Karpas-422 (cell line): Measurements from ENCODE around the gene TBCC. TPM values are rescaled to one million over a fixed set of nuclear protein-coding genes. Genes with fewer than 3 reads are reported as not detected.
A peak's percentile ranks its signal among the peaks of the same experiment; 100 is the strongest.

Source experiments
- DNase-seq: peaks from one replicate; pipeline ENCODE4 v3.0.0-alpha.2; 2015
- H2AFZ ChIP-seq: fragments of 200-600 bp; sonication (generic); 2 replicates; pipeline ENCODE4 v1.6.1; 2014; ENCODE audit warnings: antibody characterized with exemption, low read length, mixed read lengths
- H3K27ac ChIP-seq: fragments of 200-600 bp; sonication (generic); 2 replicates; pipeline ENCODE4 v1.5.1; 2014; ENCODE audit warnings: mild to moderate bottlenecking, low read length, moderate library complexity
- H3K27me3 ChIP-seq: fragments of 200-600 bp; sonication (generic); 2 replicates; pipeline ENCODE4 v1.6.1; 2014; ENCODE audit warnings: low read length, mixed read lengths
- H3K36me3 ChIP-seq: fragments of 200-600 bp; sonication (generic); 2 replicates; pipeline ENCODE4 v1.6.1; 2014; ENCODE audit warnings: low read length, mixed read lengths; ENCODE audit not compliant: insufficient read depth
- H3K4me1 ChIP-seq: fragments of 200-600 bp; sonication (generic); 2 replicates; pipeline ENCODE4 v1.6.1; 2014; ENCODE audit warnings: mild to moderate bottlenecking, low read length, mixed read lengths
- H3K4me2 ChIP-seq: fragments of 200-600 bp; sonication (generic); 2 replicates; pipeline ENCODE4 v1.6.1; 2014; ENCODE audit warnings: low read length, low read depth, mild to moderate bottlenecking; ENCODE audit not compliant: poor library complexity, severe bottlenecking
- H3K4me3 ChIP-seq: fragments of 200-600 bp; sonication (generic); 2 replicates; pipeline ENCODE4 v1.5.1; 2014; ENCODE audit warnings: mild to moderate bottlenecking, antibody characterized with exemption, low read length, mixed read lengths
- H3K79me2 ChIP-seq: fragments of 200-600 bp; sonication (generic); 2 replicates; pipeline ENCODE4 v1.6.1; 2014; ENCODE audit warnings: mild to moderate bottlenecking, low read length, mixed read lengths
- H3K9ac ChIP-seq: fragments of 200-600 bp; sonication (generic); 2 replicates; pipeline ENCODE4 v1.6.0; 2014; ENCODE audit warnings: low read length
- H3K9me2 ChIP-seq: fragments of 200-600 bp; sonication (generic), shearing (Covaris generic); replicated peaks from 2 replicates; pipeline ENCODE4 v1.6.0; 2014; ENCODE audit warnings: mild to moderate bottlenecking, low read length, moderate library complexity; ENCODE audit not compliant: insufficient read depth
- H3K9me3 ChIP-seq: fragments of 300-700, 200-600 bp; sonication (generic); 2 replicates; pipeline ENCODE4 v1.6.1; 2014; ENCODE audit warnings: low read length, mixed read lengths
- H4K20me1 ChIP-seq: fragments of 200-600 bp; sonication (generic); 2 replicates; pipeline ENCODE4 v1.6.1; 2014; ENCODE audit warnings: mild to moderate bottlenecking, antibody characterized with exemption, low read length, low read depth; ENCODE audit not compliant: insufficient read depth
- total RNA-seq: library from RNA; depleted of rRNA; stranded (reverse); fragments of >200 nt; shearing (Covaris generic); gene quantifications from 2 replicates; pipeline ENCODE4 v1.2.3, GENCODE V29; 2014; ENCODE audit warnings: low replicate concordance

Gene TBCC
- total RNA-seq, 1 experiment from 2014 or later = 154 TPM

DNA sequence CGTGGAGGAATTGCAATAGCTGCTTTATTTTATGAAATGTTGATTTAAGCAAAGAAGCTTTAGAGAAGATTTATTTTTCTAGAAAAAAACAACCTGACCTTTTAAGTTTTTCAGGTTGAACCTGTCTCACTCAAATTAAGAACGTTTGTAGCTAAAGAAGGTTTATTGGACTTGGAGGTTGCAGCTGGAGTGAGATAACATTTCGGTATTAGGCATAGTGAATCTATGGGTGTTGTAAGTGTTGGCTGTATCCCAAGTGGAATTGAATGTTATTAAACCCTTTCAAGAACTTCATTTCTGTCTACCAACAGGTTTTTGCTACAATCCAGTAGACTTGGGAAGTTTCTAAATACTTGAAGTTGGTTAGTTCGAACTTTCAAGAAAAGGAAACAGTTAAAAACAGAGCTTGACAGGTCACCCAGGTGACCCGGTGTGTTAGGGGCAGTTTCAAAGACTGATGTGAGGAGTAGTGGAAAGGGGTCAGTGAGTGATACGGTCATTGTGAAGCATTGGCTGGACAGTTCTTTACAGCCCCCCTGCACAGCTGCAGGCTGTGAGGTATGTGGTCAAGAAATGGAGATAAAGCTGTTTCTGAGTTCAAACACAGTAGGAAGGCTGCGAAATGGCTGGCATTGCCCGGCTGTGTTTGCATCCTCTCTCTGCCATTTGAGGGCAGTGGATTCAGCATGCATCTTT is 2.4 kb upstream of the TBCC start:
- Histone ChIP-seq H3K79me2 (peaks cover 20% of the 10 kb centered on the region), H3K4me3 (peak overlapping the region; percentile 80)

DNA sequence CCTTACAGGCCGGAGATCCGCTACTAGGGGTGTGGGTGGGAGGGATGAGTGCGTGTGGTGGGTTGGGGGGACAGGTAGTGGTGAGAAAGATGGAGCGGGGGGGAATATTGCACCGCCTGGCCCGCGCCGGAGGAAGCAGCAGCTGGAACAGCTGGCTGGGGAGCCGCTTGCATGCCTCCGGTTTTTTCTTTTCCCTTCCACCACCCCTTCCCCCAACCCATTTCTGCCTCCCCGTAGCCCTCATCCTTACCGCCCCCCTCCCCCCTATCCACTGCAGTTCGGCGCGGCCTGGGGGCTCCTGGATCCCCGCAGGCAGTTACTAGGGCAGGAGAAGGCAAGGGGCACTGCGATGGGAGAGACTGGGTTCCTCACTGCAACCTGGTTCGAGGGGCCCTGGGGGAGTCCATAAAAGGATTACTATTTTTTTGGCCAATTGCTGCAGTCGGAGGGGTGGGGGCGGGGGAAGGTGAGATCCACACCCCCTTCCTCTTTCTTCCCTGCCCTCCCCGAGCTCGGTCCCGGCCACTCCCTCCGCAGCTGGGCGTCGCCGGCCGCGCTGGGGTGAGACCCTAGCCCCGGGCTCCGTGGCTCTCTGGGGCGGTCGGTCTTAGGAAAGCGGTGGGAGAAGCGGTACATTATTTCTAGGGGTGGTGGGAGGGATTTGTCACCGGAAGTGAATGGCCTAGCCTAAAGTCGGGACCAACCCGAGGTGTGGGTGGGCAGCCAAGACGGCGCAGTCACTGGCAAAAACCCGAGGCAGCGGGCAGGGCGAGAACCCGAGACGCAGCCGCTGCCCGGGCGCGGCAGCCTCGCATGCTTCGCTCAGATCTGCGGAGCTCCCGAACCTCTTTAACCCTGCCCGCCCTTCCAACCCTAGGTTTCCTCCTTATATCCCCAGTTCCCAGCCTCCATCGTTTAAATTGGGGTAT is 824 bp upstream of the TBCC start:
- H2AFZ ChIP-seq = no peak overlapping the region
- H4K20me1 ChIP-seq = no peaks in the 10 kb centered on the region; the same call in 1 of the 2 replicates
- peak overlapping the region; percentile 80 for H3K4me3 ChIP-seq
- peaks cover 11% of the 10 kb centered on the region; the same call in 1 of the 2 replicates for H3K36me3 ChIP-seq
- H3K4me2 ChIP-seq = peak overlapping the region; percentile 86
- H3K9me2 ChIP-seq = no peaks in the 10 kb centered on the region
- H3K9ac ChIP-seq = peak overlapping the region; percentile 91
- no peaks in the 10 kb centered on the region for H3K27me3 ChIP-seq
- no peaks in the 10 kb centered on the region for H3K9me3 ChIP-seq
- peak; percentile 98 for DNase-seq
- H3K79me2 ChIP-seq = peaks cover 20% of the 10 kb centered on the region
- peak overlapping the region; percentile 96 for H3K27ac ChIP-seq
- peaks cover 51% of the 10 kb centered on the region for H3K4me1 ChIP-seq

More for the DNA sequence above, 2.4 kb upstream of the TBCC start:
- peaks cover 11% of the 10 kb centered on the region; the same call in 1 of the 2 replicates for H3K36me3 ChIP-seq
- DNase-seq = peak; percentile 50
- no peaks in the 10 kb centered on the region for H3K9me3 ChIP-seq
- peak overlapping the region; percentile 86 for H3K4me2 ChIP-seq
- H3K4me1 ChIP-seq = peaks cover 35% of the 10 kb centered on the region
- no peaks in the 10 kb centered on the region for H3K27me3 ChIP-seq
- no peaks in the 10 kb centered on the region for H3K9me2 ChIP-seq
- peak overlapping the region; percentile 96 for H3K27ac ChIP-seq
- H2AFZ ChIP-seq = no peak overlapping the region
- H3K9ac ChIP-seq = peak overlapping the region; percentile 91
- no peaks in the 10 kb centered on the region; the same call in 1 of the 2 replicates for H4K20me1 ChIP-seq

DNA sequence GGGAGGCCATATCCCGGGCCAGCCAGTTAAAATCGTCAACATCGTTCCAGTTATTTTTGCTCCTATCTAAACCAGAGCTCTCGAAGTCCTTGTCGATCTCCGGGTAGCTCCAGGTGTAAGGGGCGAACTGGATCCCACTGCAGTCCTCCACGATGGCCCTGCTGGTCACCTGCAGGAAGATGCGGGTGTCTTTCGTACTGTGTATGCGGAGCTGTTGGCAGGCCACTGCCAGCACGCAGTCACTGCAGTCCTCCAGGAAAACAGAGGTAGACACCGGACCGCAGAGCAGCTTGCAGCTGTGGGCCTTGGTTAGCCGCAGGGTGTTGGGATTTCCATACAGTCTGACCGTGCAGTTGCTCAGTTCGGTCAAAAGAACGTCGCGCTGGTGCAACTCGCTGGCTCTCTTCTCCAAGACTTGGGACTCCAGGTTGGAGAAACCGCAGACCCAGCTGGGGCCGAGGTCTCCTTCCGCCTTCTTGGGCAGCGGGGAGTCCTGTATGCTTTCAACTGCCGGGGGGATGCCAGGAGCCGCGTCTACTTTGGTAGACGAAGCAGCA is 742 bp downstream of the TBCC start:
- Histone ChIP-seq H3K36me3 (peaks cover 11% of the 10 kb centered on the region; the same call in 1 of the 2 replicates), H3K9ac (peak overlapping the region; percentile 99), H3K27ac (peak overlapping the region; percentile 96), H2AFZ (no peak overlapping the region), H3K4me2 (peak overlapping the region; percentile 88), H3K9me2 (no peaks in the 10 kb centered on the region), H3K4me3 (peak overlapping the region; percentile 92), H3K9me3 (no peaks in the 10 kb centered on the region), H3K79me2 (peaks cover 20% of the 10 kb centered on the region), H4K20me1 (no peaks in the 10 kb centered on the region; the same call in 1 of the 2 replicates), H3K27me3 (no peaks in the 10 kb centered on the region), H3K4me1 (peaks cover 64% of the 10 kb centered on the region)
- peak; percentile 80 for DNase-seq

DNA sequence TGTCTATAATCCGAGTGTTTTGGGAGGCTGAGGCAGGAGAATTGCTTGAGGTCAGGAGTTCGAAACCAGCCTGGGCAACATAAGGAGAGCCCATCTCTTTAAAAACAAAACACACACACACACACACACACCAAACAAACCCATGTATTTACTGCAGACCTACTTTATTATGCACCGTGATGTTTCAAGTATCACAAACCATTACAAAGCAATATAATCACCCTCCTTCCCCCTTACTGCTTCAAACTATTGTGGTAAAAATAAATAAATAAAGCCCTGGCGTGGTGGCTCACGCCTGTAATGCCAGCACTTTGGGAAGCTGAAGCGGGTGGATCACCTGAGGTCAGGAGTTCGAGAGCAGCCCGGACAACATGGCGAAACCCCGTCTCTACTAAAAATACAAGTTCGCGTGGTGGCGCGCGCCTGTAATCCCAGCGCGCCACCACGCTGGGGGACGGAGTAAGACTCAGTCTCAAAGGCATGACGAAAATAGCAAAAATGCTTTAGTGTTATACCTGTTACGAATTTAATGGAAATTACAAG is 1.5 kb downstream of the TBCC start:
- no peaks in the 10 kb centered on the region for H3K9me2 ChIP-seq
- H3K36me3 ChIP-seq = peaks cover 11% of the 10 kb centered on the region; the same call in 1 of the 2 replicates
- H3K9ac ChIP-seq = peak overlapping the region; percentile 99
- H4K20me1 ChIP-seq = no peaks in the 10 kb centered on the region; the same call in 1 of the 2 replicates
- H3K79me2 ChIP-seq = peaks cover 20% of the 10 kb centered on the region
- H3K9me3 ChIP-seq = no peaks in the 10 kb centered on the region
- no peak overlapping the region for H2AFZ ChIP-seq
- H3K4me3 ChIP-seq = peak overlapping the region; percentile 92
- peak; percentile 82 for DNase-seq
- H3K4me2 ChIP-seq = peak overlapping the region; percentile 88
- H3K27ac ChIP-seq = peak overlapping the region; percentile 96
- peaks cover 64% of the 10 kb centered on the region for H3K4me1 ChIP-seq
- no peaks in the 10 kb centered on the region for H3K27me3 ChIP-seq

DNA sequence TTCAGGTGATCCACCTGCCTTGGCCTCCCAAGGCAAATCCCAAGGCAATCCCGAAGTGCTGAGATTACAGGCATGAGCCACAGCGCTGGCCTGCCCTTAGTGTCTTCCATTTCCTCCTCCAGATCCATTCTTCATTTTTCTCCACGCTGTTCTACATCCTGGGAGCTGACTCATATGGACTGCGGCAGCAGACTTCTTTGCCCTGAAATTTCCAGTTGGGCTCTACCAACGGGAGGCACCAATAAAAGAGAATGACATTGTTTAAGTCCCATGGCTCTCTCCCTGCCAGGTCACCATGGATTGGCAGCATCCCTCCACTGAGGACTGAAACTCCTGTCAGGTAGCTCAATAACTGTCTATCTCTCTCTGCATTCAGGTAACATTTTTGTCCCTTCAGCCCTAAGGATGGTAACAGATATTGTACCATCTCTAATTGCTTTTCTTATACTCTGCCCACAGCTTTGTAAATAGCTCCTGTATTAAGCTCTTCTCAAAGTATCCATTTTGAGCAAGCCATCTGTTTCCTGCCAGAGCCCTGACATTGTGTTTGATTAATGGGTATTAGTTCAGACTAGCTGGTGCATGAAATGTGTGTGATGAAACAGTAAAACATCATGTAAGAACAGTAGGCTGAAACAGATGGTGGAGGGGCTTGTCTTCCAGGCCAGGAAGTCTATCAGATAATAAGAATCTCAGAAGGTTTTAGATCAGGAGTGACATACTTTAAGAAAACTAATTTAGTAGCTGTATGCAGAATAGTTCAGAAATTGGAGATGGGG is 3.6 kb downstream of the TBCC start:
- H3K4me2 ChIP-seq = peak overlapping the region; percentile 88
- peak overlapping the region; percentile 92 for H3K4me3 ChIP-seq

DNA sequence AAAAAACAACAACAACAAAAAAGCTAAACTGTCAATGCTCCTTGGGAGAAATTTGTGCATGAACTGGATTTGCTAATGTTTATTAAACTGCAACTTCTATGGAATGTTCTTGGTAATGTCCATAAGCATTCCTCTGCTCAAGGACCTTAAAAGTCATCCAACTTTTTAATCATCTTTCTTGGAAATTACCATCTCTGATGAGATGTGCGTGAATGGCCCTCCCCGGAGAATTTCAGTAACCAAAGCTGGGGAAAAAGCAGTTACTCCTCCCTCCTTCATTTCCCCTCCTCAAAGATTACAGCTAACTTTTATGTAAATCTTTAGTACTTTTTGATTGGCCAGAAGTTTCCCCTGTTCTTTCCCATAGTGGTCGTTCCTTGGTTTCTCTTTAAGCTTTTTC is 5.2 kb downstream of the TBCC start:
- Histone ChIP-seq H3K27ac (no peak overlapping the region), H3K79me2 (peaks cover 18% of the 10 kb centered on the region), H2AFZ (no peak overlapping the region), H3K36me3 (peaks cover 11% of the 10 kb centered on the region; the same call in 1 of the 2 replicates), H3K9ac (no peak overlapping the region), H3K4me3 (no peak overlapping the region), H3K9me3 (no peaks in the 10 kb centered on the region), H3K4me2 (no peak overlapping the region), H3K27me3 (no peaks in the 10 kb centered on the region), H3K4me1 (peaks cover 44% of the 10 kb centered on the region), H3K9me2 (no peaks in the 10 kb centered on the region), H4K20me1 (no peaks in the 10 kb centered on the region; the same call in 1 of the 2 replicates)
- no peak for DNase-seq

More for the DNA sequence above, 3.6 kb downstream of the TBCC start:
- Histone ChIP-seq H4K20me1 (no peaks in the 10 kb centered on the region; the same call in 1 of the 2 replicates), H3K9me3 (no peaks in the 10 kb centered on the region), H3K27ac (peak overlapping the region; percentile 96), H3K36me3 (peaks cover 11% of the 10 kb centered on the region; the same call in 1 of the 2 replicates), H3K27me3 (no peaks in the 10 kb centered on the region), H3K4me1 (peaks cover 46% of the 10 kb centered on the region), H3K9ac (peak overlapping the region; percentile 99), H2AFZ (no peak overlapping the region), H3K9me2 (no peaks in the 10 kb centered on the region), H3K79me2 (peaks cover 20% of the 10 kb centered on the region)
- peak; percentile 94 for DNase-seq

DNA sequence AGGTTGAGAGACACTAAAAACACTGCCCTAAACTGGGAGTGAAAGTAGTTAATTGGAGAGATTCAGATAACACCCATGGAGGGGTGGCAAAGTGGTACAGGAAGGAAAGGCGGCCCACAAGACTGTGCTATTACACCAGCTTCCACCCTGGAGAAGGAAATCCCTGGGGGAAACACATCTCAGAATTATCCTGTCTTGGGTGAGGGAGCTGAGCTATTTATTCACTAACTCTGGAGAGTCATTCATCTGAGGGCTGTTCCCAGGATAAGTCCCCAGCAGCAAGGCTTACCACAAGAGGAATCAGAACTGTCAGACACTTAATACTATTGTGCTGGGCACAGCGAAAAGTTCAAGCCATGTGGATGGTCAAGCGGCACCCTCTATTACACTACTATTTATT is 9.9 kb downstream of the TBCC start:
- Histone ChIP-seq H3K9me2 (no peaks in the 10 kb centered on the region), H3K4me1 (peaks cover 8% of the 10 kb centered on the region), H3K4me2 (no peak overlapping the region), H2AFZ (no peak overlapping the region), H3K79me2 (no peaks in the 10 kb centered on the region), H3K9ac (no peak overlapping the region), H3K4me3 (no peak overlapping the region), H3K9me3 (no peaks in the 10 kb centered on the region), H3K36me3 (no peaks in the 10 kb centered on the region), H3K27me3 (no peaks in the 10 kb centered on the region), H3K27ac (no peak overlapping the region), H4K20me1 (no peaks in the 10 kb centered on the region)
- DNase-seq = no peak
